ENCODE measurements around the gene TRUB1. TPM values are rescaled to one million over a fixed set of nuclear protein-coding genes. Genes with fewer than 3 reads are reported as not detected.
"Not testable (repeated sequence)": the region's sequence is repeated elsewhere in the genome, so short reads cannot be mapped to it uniquely, and the experiment has no call there.

TRUB1 gene
- total RNA-seq (2014; rRNA removed; shearing (Covaris generic)), result 23.3 and 26.3 TPM in 2 replicates

DNA sequence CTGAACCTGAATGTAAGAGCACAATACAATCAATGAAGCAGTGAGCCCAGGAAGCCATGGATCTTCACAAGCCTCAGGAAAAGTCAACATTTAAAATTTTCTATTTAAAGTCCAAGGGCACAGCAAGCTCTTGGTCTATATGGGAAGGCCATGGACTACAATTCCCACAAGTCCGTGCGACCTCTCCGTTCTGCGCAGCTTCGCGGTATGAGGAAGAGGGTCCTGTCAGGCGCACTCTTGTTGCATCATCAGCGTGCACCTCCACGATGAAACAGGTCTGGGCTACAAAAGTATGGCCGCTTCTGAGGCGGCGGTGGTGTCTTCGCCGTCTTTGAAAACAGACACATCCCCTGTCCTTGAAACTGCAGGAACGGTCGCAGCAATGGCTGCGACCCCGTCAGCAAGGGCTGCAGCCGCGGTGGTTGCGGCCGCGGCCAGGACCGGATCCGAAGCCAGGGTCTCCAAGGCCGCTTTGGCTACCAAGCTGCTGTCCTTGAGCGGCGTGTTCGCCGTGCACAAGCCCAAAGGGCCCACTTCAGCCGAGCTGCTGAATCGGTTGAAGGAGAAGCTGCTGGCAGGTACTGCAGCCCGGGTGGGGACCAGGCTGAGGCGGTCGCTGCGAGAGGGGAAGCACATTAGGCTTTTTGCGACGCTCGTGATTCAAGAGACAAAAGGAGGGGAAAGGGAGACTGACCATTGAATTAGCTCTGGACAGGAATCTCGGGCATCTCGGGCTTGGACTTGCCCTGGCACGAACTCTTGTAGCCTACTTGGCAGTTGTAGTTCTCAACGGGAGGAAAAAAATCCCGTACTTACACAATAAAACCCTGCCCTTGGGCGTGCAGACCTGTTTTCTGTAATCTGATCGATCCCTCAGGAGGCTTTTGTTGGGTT, at the start of gene TRUB1:
Gene TRUB1, plus strand, starts transcription at position 234 of the 894 bp plus-strand sequence. Its CDS starts 59 bp downstream, at position 293.
- DNase-seq (ENCODE audit: low read depth), result peak; percentile 90

- no peak for DNase-seq (ENCODE audit: low read depth)
Measured at GRCh38 chr10:114893251-114893650, 44.7 kb upstream of the TRUB1 start.

- DNase-seq (ENCODE audit: low read depth), result no peak
Measured at GRCh38 chr10:114894911-114895310, 43.1 kb upstream of the TRUB1 start.

- not testable (repeated sequence) for DNase-seq (ENCODE audit: low read depth)
Measured at GRCh38 chr10:114897011-114897410, 41.0 kb upstream of the TRUB1 start.

- no peak for DNase-seq (ENCODE audit: low read depth)
Measured at GRCh38 chr10:114897593-114897992, 40.4 kb upstream of the TRUB1 start.

- DNase-seq (ENCODE audit: low read depth), result no peak
Measured at GRCh38 chr10:114899982-114900381, 38.0 kb upstream of the TRUB1 start.

DNA sequence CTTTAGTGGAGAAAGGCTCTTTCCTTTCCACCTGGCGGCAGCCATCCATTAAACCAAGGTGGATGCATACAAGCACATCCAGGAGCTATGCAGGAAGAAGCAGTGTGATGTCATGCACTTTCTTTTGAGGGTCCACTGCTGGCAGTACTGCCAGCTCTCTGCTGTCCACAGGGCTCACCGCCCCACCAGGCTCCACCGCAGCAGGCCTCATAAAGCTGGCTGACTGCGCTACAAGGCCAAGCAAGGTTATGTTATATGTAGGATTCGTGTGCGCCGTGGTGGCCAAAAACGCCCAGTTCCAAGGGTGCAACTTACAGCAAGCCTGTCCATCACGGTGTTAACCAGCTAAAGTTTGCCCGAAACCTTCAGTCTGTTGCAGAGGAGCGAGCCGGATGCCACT, 37.3 kb upstream of the TRUB1 start:
- DNase-seq (ENCODE audit: low read depth), result no peak

DNA sequence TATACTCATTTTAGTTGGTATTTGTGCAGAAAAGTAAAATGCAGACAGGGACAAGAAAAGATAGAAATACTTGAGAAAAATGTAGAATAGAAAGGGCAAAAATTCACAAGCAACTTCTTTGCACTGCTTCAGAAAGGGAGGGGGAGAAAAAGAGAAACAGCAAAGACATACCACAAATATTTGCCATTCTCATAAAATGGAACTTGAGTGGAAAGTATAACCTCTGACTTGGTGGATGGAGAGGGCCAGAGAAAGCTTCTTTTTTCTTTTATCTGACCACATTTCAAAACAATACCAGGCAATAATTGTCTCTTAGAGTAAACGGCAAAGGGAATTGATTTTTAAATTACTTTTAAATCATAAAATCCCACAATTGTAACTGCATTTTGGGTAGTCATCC, 35.8 kb upstream of the TRUB1 start:
- no peak for DNase-seq (ENCODE audit: low read depth)

- peak; percentile 53 for DNase-seq (ENCODE audit: low read depth)
Measured at GRCh38 chr10:114905450-114905849, 32.5 kb upstream of the TRUB1 start.

DNA sequence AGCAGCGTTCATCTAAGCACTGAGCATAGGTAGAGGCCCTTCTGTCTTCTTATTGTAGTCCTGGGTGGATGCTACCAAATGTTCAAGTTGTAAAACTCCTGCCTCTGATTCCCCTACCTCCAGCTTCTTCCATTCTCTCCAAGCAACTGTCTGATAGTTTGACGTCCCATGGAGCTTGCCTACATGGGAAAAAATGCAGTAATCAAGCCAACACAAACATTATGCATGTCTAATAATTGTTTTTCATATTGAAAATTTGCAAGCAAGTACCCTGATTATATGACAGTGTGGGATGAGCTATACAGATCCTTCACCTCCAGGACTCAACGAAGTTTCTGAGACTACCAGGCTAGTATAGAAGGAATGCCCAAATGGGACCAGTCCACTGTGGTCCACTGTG, 31.0 kb upstream of the TRUB1 start:
- no peak for DNase-seq (ENCODE audit: low read depth)

- DNase-seq (ENCODE audit: low read depth), result no peak
Measured at GRCh38 chr10:114908896-114909295, 29.1 kb upstream of the TRUB1 start.

GRCh38 chr10:114911052-114911711, 26.8 kb upstream of the TRUB1 start:
- no peak for DNase-seq (ENCODE audit: low read depth)

DNA sequence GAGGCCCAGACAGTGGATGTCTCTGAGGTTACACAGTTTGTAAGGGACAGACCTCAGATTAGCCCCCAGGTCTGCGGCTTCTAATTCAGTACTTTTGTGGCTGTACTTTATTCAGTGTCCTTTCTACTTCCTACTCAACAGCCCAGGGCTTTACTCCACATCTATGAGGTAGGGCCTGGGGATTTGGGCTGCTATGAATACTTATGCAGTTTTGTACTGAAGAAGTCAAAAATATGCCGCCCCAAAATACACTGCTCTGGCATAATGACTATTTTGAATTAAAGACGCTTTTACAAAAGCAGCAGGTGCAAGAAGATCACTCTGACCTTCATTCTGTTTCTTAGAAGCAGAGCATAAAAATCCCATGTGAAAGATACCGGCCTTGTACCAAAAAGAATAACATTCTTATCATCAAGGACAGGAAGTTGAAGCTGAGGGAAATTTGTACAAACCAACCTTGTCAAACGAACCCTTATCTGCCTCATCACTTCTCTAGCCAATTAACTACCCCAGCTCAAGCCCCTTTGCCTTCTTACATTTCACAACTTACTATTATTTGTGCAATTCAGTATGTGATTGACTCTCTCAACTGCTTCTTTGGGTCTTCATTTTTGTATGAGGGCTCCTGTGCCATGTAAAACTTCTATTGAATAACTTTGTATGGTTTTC, 26.1 kb upstream of the TRUB1 start:
- no peak for DNase-seq (ENCODE audit: low read depth)

GRCh38 chr10:114912470-114912859, 25.5 kb upstream of the TRUB1 start:
- no peak for DNase-seq (ENCODE audit: low read depth)

DNA sequence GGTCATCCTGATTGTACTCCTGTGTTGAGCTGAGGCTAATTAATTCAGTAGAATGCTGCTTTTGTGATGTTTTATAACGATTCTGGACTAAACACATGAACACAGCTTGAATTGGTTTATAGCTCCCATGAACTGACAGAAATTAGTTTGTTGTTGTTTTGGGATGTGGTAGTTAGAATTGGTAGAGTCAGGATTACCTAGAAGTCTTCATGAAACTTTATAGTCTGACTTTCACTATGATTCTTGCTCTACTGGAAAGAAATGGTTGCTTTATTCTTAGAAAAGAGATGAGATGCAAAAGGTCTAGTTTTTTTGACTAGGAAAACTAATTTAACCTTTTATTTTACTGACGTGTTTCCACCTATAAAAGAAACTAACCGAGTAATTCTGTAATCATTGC, 23.4 kb upstream of the TRUB1 start:
- no peak for DNase-seq (ENCODE audit: low read depth)

GRCh38 chr10:114915294-114915693, 22.7 kb upstream of the TRUB1 start:
- DNase-seq (ENCODE audit: low read depth), result no peak

DNA sequence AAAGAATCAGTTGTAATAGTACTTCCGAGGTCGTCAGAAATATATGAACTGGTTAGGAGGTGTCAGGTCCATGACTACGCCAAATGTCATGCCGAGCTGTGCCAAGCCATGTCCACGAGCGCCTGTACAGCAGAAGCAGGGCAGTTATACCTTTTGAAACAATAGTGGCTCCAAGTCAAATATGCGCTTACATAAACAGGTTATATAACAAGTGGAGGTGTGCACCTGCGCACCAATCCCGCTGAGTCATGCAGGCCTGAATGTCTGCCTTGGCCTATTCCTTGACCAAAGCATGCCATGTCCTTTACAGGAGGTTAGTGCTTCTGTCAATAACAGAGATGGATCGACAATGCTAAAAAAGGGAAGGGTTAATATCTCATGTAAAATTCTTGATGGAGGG, 21.3 kb upstream of the TRUB1 start:
- DNase-seq (ENCODE audit: low read depth), result no peak

- DNase-seq (ENCODE audit: low read depth), result no peak
Measured at GRCh38 chr10:114917459-114917858, 20.5 kb upstream of the TRUB1 start.

DNA sequence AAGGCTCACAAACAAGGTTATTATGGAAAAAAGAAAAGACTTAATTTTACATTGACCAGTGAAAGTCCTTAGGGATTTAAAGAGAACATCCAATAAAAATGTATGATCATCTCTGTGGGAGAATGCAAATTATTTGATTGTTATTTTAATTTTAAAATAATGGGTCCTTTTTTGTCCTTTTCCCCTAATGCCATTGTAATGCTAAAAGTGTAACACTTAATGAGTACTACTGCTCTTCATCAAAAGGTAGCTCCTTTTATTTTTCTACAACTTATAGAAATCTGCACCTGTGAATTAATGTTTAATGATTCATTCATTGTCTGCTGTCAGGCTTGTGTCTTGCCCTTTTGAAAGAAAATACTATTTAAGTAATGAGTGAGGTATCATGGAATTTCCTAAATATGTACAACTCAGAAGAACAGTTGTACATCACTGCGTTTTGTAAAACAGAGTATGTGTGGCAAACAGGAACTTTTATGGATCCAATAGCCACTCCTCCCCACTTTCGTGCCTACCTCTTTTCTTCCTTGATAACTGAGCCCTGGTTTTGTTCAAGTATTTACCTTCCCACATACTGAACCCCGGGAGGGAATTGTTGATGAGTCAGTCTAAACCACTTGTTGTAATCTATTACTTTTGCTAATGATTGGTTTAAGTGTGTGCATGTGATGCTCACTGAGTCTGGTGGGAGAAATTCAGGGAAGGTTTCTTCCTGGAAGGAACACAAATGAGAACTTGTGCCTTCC, 19.9 kb upstream of the TRUB1 start:
- peak; percentile 1 for DNase-seq (ENCODE audit: low read depth)

DNA sequence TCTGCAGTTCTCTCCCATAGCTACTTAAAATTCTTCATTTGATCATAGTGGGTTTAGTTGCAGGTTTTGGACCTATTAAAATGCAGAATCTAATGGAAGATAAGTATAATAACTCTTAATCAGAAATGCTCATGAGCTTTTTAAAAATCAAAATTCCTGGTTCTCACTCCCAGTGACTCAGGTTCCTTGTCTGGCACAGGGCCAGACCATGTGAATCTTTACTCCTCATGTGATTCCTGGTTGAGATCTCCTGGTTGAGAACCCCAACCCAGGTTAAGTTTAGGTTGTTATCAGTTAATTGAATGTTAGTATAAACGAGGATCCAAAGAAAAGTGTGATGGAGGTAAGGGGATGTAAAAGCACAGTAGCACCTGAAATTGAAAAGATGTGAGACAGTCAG, 17.5 kb upstream of the TRUB1 start:
- peak; percentile 6 for DNase-seq (ENCODE audit: low read depth)

DNA sequence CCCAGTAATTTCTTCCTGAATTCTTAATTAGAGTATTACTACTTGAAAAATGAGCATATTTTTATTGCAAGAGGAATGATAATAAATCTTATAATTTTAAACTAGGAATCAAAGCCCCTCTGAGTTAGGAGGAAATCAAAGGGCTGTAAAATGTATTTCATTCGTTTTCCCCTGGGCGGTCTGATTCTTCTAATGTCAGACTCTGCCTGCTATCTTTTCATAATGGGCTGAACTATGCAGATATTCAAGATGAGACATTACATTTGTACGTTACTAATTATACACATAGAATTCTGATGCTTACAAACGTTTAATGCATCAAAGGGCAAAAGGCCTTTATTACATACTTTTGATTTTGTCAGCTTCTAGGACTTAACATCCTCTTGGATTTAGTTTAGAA, 16.0 kb upstream of the TRUB1 start:
- no peak for DNase-seq (ENCODE audit: low read depth)

- no peak for DNase-seq (ENCODE audit: low read depth)
Measured at GRCh38 chr10:114923551-114923950, 14.4 kb upstream of the TRUB1 start.
